ENCODE results near the gene KLHL26.

Gene KLHL26

GRCh38 chr19:18601875-18602274 lies 35.0 kb upstream of the KLHL26 start:
- no peak for DNase-seq

- no peak for DNase-seq
Observed at GRCh38 chr19:18603255-18603957, 33.4 kb upstream of the KLHL26 start.

GRCh38 chr19:18603958-18604819 lies 32.6 kb upstream of the KLHL26 start:
- no peak for DNase-seq

- DNase-seq, result no peak
Observed at GRCh38 chr19:18604820-18605159, 32.0 kb upstream of the KLHL26 start.

- no peak for DNase-seq
Observed at GRCh38 chr19:18605196-18605545, 31.7 kb upstream of the KLHL26 start.

- DNase-seq, result no peak
Observed at GRCh38 chr19:18605546-18606280, 31.1 kb upstream of the KLHL26 start.

GRCh38 chr19:18606281-18607225 lies 30.3 kb upstream of the KLHL26 start, which contains the start of gene CRLF1:
Gene CRLF1 (minus strand): TSS chr19:18606799. CDS start chr19:18606656, 143 bp downstream.
- DNase-seq, result no peak

- DNase-seq, result no peak
Observed at GRCh38 chr19:18607226-18608101, 29.4 kb upstream of the KLHL26 start.

- no peak for DNase-seq
Observed at GRCh38 chr19:18608102-18608804, 28.6 kb upstream of the KLHL26 start.

- DNase-seq, result no peak
Observed at GRCh38 chr19:18608805-18609716, 27.8 kb upstream of the KLHL26 start.

- no peak for DNase-seq
Observed at GRCh38 chr19:18609717-18610051, 27.1 kb upstream of the KLHL26 start.

- DNase-seq, result no peak
Observed at GRCh38 chr19:18610245-18610555, 26.6 kb upstream of the KLHL26 start.

- no peak for DNase-seq
Observed at GRCh38 chr19:18610556-18611326, 26.1 kb upstream of the KLHL26 start.

- no peak for DNase-seq
Observed at GRCh38 chr19:18611327-18612050, 25.3 kb upstream of the KLHL26 start.

- DNase-seq, result no peak
Observed at GRCh38 chr19:18612051-18612771, 24.6 kb upstream of the KLHL26 start.

- peak in 4 of 5 donors; percentile 33 to 53 (median 43) for DNase-seq
Observed at GRCh38 chr19:18612772-18613588, 23.8 kb upstream of the KLHL26 start, which contains the start of gene TMEM59L. Gene TMEM59L (plus strand): TSS chr19:18612870. CDS start chr19:18612959, 89 bp downstream.
